Neural progenitor cell (in vitro differentiated cells): Measurements from ENCODE around the gene SWAP70. TPM values are rescaled to one million over a fixed set of nuclear protein-coding genes. Genes with fewer than 3 reads are reported as not detected.
A peak's percentile ranks its signal among the peaks of the same experiment; 100 is the strongest.

Experiments
- DNase-seq: peaks from one replicate; pipeline ENCODE4 v3.0.0-alpha.2; 2016; ENCODE audit warnings: low spot score
- H2AFZ ChIP-seq: fragments of 200-600 bp; sonication (generic); replicated peaks from 2 replicates; pipeline ENCODE4 v1.6.1; 2016; ENCODE audit warnings: antibody characterized with exemption
- H3F3A ChIP-seq: fragments of 200-600 bp; sonication (generic); 2 replicates; pipeline ENCODE4 v1.6.1; 2016; ENCODE audit warnings: antibody characterized with exemption, low read depth
- H3K27ac ChIP-seq: fragments of 200-600 bp; sonication (generic); 2 replicates; pipeline ENCODE4 v1.5.1; 2016; ENCODE audit warnings: mild to moderate bottlenecking
- H3K27me3 ChIP-seq: fragments of 200-600 bp; sonication (generic); 2 replicates; pipeline ENCODE4 v1.6.1; 2016; ENCODE audit warnings: mild to moderate bottlenecking, moderate library complexity
- H3K36me3 ChIP-seq: fragments of 200-600 bp; sonication (generic); 2 replicates; pipeline ENCODE4 v1.5.1; 2016
- H3K4me1 ChIP-seq: fragments of 200-600 bp; sonication (generic); 2 replicates; pipeline ENCODE4 v1.6.1; 2016; ENCODE audit warnings: mixed run types
- H3K4me2 ChIP-seq: fragments of 200-600 bp; sonication (generic); 2 replicates; pipeline ENCODE4 v1.6.1; 2016
- H3K4me3 ChIP-seq: fragments of 200-600 bp; sonication (generic); 2 replicates; pipeline ENCODE4 v1.5.1; 2016
- H3K79me2 ChIP-seq: fragments of 200-600 bp; sonication (generic); 2 replicates; pipeline ENCODE4 v1.6.1; 2016; ENCODE audit warnings: low read depth
- H3K9ac ChIP-seq: fragments of 200-600 bp; sonication (generic); 2 replicates; pipeline ENCODE4 v1.6.1; 2016
- H3K9me3 ChIP-seq: fragments of 200-600 bp; sonication (generic); 2 replicates; pipeline ENCODE4 v1.5.1; 2016; ENCODE audit warnings: low read depth
- H4K20me1 ChIP-seq: fragments of 200-600 bp; sonication (generic); 2 replicates; pipeline ENCODE4 v1.6.1; 2016; ENCODE audit warnings: low read depth
- H3K27ac Mint-ChIP-seq: 3 replicates; pipeline ENCODE4 v1.8.0; 2021; ENCODE audit warnings: mixed read lengths
- H3K27me3 Mint-ChIP-seq: 2 replicates; pipeline ENCODE4 v1.8.0; 2022; ENCODE audit warnings: low read depth, mild to moderate bottlenecking, inconsistent platforms, moderate library complexity, mixed read lengths; ENCODE audit not compliant: insufficient read depth
- H3K36me3 Mint-ChIP-seq: 3 replicates; pipeline ENCODE4 v1.8.0; 2021; ENCODE audit warnings: mixed read lengths
- H3K4me1 Mint-ChIP-seq: 3 replicates; pipeline ENCODE4 v1.8.0; 2021; ENCODE audit warnings: mixed read lengths
- H3K4me3 Mint-ChIP-seq: 3 replicates; pipeline ENCODE4 v1.8.0; 2021; ENCODE audit warnings: mild to moderate bottlenecking, moderate library complexity, mixed read lengths
- H3K9me3 Mint-ChIP-seq: 3 replicates; pipeline ENCODE4 v1.8.0; 2020; ENCODE audit warnings: mixed read lengths
- CTCF ChIP-seq: fragments of 200-600 bp; sonication (generic); IDR thresholded peaks from 2 replicates; pipeline ENCODE4 v1.5.1; 2017; ENCODE audit warnings: antibody characterized with exemption, mild to moderate bottlenecking
- EZH2 ChIP-seq: fragments of 200-600 bp; sonication (generic); IDR thresholded peaks from 2 replicates; pipeline ENCODE4 v1.6.1; 2017; ENCODE audit warnings: antibody characterized with exemption, mild to moderate bottlenecking, moderate library complexity
- EZH2phosphoT487 ChIP-seq: fragments of 200-600 bp; sonication (generic); IDR thresholded peaks from 2 replicates; pipeline ENCODE4 v1.6.1; 2017; ENCODE audit warnings: antibody characterized with exemption
- total RNA-seq: library from RNA; depleted of rRNA; stranded (reverse); fragments of >200 nt; gene quantifications from 2 replicates; pipeline ENCODE4 v1.2.3, GENCODE V29; 2015; ENCODE audit warnings: low replicate concordance

Gene SWAP70
- total RNA-seq, 1 donor from 2014 or later = 25.5 TPM

GRCh38 chr11:9710852-9711251, 47.0 kb downstream of the SWAP70 start:
- Histone ChIP-seq H3K27ac (no peak overlapping the region), H3K9ac (no peak overlapping the region), H3K4me2 (no peak overlapping the region), H3K9me3 (no peaks in the 10 kb centered on the region), H3K79me2 (peaks cover 41% of the 10 kb centered on the region), H3K4me1 (peaks cover 15% of the 10 kb centered on the region), H3K27me3 (no peaks in the 10 kb centered on the region), H3K4me3 (no peak overlapping the region), H3K36me3 (no peaks in the 10 kb centered on the region), H4K20me1 (no peaks in the 10 kb centered on the region), H2AFZ (no peak overlapping the region), H3F3A (no peaks in the 10 kb centered on the region)
- no peak overlapping the region for H3K4me3 Mint-ChIP-seq
- no peak for DNase-seq
- no peak for TF ChIP-seq EZH2
- no peak for TF ChIP-seq CTCF
- TF ChIP-seq EZH2phosphoT487 = no peak
- H3K9me3 Mint-ChIP-seq = peaks cover 6% of the 10 kb centered on the region
- H3K27me3 Mint-ChIP-seq = peaks cover 2% of the 10 kb centered on the region
- no peaks in the 10 kb centered on the region for H3K4me1 Mint-ChIP-seq
- H3K27ac Mint-ChIP-seq = no peak overlapping the region
- H3K36me3 Mint-ChIP-seq = peaks cover 14% of the 10 kb centered on the region

- H3K4me2 ChIP-seq = no peak overlapping the region
- H3K4me3 Mint-ChIP-seq = no peak overlapping the region
- H3K27ac ChIP-seq = no peak overlapping the region
- H3K4me1 Mint-ChIP-seq = no peaks in the 10 kb centered on the region
- H3K27ac Mint-ChIP-seq = peak overlapping the region; percentile 30
- H3K4me1 ChIP-seq = peaks cover 15% of the 10 kb centered on the region
- H4K20me1 ChIP-seq = no peaks in the 10 kb centered on the region
- peaks cover 6% of the 10 kb centered on the region for H3K9me3 Mint-ChIP-seq
- no peaks in the 10 kb centered on the region for H3F3A ChIP-seq
- DNase-seq = no peak
- H3K9ac ChIP-seq = no peak overlapping the region
- no peak overlapping the region for H3K4me3 ChIP-seq
- TF ChIP-seq CTCF (no peak), EZH2 (no peak), EZH2phosphoT487 (no peak)
- H3K27me3 Mint-ChIP-seq = peaks cover 2% of the 10 kb centered on the region
- no peaks in the 10 kb centered on the region for H3K9me3 ChIP-seq
- H3K79me2 ChIP-seq = peaks cover 36% of the 10 kb centered on the region
- no peak overlapping the region for H2AFZ ChIP-seq
- no peaks in the 10 kb centered on the region for H3K27me3 ChIP-seq
- no peaks in the 10 kb centered on the region for H3K36me3 ChIP-seq
- H3K36me3 Mint-ChIP-seq = peaks cover 14% of the 10 kb centered on the region
These were observed 47.8 kb downstream of the SWAP70 start for GRCh38 chr11:9711454-9712307.

- no peak overlapping the region for H3K4me3 ChIP-seq
- no peak overlapping the region for H2AFZ ChIP-seq
- Mint-ChIP-seq H3K4me1 (peaks cover 3% of the 10 kb centered on the region), H3K36me3 (peaks cover 12% of the 10 kb centered on the region), H3K4me3 (no peak overlapping the region), H3K27me3 (peaks cover 4% of the 10 kb centered on the region), H3K27ac (no peak overlapping the region), H3K9me3 (peaks cover 6% of the 10 kb centered on the region)
- no peaks in the 10 kb centered on the region for H3K27me3 ChIP-seq
- TF ChIP-seq EZH2 = no peak
- no peak for TF ChIP-seq EZH2phosphoT487
- no peaks in the 10 kb centered on the region for H3K36me3 ChIP-seq
- H3K9me3 ChIP-seq = no peaks in the 10 kb centered on the region
- DNase-seq = no peak
- H3K27ac ChIP-seq = no peak overlapping the region
- H4K20me1 ChIP-seq = no peaks in the 10 kb centered on the region
- H3K9ac ChIP-seq = no peak overlapping the region
- H3K4me2 ChIP-seq = no peak overlapping the region
- peaks cover 17% of the 10 kb centered on the region for H3K79me2 ChIP-seq
- H3K4me1 ChIP-seq = peaks cover 15% of the 10 kb centered on the region
- no peaks in the 10 kb centered on the region for H3F3A ChIP-seq
These were observed 50.5 kb downstream of the SWAP70 start for GRCh38 chr11:9714272-9714940.
